NCI-H146 (cell line): ENCODE results near the gene PDZRN3.

Experiments
- DNase-seq: peaks from one replicate; lab custom pipeline; 2025; lab: John Stamatoyannopoulos, UW

PDZRN3 gene

DNA sequence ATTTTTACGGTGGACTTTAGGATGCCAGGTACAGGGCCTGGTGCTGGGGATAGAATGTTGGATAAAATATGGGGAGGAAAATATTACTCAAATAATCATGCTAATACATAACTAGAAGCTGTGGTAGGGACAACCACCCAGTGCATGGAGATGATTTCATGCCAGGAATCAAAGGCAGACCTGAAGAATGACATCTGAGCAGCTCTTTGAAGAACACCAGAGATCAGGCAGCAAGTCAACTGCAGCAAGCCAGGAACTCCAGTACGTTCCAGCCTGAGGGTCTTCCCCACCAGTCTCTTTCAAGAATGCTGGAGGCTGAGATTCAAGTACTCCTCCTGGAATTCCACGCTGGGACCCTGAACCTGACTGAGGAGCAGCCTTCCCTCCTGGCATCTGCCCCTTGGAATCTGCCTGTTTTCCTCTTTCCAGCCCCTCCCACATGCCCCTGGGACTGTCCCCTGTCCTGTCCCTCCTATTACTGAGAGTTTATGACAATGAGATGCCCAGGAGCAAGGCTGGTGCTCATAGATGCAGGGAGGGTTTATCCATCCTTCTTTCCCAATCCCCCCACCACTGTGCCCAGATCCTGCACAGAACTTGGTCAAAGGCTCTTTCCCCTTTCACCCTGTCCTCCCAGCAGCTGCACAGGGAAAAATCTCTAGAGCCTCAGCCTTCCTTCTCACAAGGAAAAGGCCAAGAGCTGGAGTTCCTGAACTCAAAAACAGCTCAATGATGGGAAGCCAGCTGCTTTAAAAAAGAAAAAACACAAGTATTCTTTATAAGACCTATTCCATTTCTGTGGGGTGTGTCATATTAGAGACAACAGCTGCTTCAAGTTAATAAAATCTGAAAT is 68.0 kb downstream of the PDZRN3 start:
- DNase-seq = no peak

- DNase-seq = no peak
Measured at GRCh38 chr3:73555076-73555475, 69.7 kb downstream of the PDZRN3 start.

DNA sequence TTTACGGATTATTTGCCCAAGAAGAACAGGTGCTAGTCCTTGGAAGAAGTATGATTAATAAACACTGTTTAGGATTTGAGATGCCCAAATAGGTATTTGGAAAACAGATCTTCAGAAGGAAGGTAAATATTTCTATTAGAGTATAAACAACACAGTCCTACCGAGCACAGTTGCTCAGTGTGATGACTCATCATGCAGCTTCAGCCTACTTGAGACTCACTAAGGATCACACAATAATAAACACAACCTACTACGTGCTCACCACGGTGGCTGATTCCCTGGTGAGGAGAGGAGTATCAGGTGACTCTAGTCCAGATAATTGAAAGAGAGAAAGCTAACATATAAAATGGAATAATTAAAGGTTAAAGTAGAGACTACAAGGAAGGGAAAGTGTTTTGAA is 72.0 kb downstream of the PDZRN3 start:
- peak; percentile 4 for DNase-seq

DNA sequence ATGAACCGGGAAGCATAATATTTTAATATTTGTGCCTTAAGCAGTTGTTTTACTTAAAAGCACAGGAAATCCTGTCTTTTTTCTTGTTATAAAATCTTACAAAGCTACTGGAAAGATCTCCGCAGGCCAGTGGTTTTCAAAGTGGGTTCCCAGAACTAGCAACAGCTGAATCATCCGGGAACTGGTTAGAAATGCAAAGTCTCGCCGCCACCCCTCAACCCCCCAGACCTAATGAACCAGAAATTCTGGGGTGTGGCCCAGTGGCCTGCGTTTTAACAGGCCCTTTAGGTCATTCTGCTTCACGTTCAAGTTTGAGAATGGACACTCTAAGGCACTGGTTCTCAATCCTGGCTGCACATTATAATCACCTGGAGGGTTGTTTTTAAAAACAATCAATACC is 74.7 kb downstream of the PDZRN3 start:
- DNase-seq = no peak

DNA sequence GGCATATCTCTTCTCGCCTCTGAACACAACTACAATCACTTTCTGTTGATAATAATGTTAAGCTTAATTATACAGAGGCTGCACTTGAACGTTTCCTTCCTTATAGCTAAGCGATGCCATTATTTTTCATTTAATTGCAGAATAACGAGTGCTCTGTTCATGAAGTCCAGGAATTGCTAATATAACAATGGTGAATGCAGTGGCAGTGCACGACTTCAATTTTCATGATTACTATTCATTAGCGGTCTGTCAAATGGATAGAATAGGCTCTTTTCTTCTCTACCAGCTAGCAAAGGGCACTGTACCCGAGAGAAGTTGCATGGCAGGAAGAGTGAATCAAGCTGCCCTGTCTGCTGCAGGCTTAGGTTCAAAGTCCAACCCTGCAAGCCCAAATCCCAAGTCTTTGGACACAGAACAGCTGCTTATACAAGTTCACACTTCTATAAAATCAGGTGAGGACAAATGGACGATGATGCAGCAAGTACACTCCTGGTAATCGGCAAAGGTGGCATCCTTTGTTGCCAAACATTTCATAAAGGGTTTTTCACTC is 75.6 kb downstream of the PDZRN3 start:
- DNase-seq = peak; percentile 29

- DNase-seq = no peak
Measured at GRCh38 chr3:73548436-73548835, 76.3 kb downstream of the PDZRN3 start.

DNA sequence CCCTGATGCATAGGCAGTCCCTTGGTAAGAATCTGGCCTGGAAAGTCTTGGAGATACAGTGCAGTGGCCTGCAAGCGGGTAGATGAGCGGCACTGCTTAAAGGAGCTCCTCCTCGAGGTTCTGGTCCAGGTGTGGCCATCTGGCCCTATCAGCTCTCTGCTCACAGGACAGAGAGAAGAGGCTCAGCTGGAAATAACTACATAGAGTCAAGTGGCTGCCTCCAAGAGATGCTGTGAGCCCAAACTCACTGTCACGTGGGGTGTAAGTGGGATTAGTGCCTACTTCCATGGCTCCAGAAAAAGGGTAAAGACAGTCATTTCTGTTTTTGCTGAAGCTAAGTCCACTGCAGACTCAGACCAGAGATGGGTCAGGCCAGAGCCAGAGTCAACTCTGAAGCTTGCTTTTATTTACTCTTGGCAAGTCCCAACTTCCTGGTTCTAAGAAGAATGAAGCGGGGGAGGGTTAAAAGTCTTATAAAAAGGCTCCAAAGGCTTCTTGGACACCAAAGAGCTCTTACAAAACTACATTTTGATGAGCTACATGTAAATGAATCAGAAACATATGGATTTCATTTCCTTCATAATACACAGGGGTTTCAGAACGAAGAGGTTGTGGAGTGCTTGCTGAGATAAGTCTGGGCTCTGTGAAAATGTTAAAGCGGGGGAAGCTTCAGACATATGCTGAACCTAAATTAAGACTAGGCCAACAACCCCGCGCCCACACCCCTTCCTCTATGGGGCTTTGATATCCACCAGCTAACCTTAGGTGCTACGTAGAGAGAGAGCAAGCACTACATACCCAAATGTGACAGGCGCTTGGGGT is 77.1 kb downstream of the PDZRN3 start:
- DNase-seq = no peak

DNA sequence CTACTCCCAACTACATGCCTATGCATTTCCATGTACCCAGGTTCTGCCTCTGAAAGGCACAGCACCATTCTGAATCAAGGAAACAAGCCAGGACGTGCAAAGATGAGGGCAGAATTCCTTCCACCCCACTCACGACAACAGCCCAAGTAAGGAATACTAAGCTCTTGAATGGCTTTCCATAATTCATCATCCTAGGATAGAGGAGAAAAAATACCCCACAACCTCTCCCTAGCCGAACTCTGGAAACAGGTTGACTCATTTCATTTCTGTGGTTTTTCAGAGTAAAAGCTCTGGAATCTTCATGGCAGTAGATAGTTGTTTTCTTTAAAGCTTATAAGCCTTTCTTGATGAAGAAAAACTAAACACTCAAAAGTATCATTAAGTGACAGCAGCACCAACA is 77.8 kb downstream of the PDZRN3 start:
- no peak for DNase-seq

- DNase-seq = no peak
Measured at GRCh38 chr3:73543412-73543811, 81.3 kb downstream of the PDZRN3 start.

DNA sequence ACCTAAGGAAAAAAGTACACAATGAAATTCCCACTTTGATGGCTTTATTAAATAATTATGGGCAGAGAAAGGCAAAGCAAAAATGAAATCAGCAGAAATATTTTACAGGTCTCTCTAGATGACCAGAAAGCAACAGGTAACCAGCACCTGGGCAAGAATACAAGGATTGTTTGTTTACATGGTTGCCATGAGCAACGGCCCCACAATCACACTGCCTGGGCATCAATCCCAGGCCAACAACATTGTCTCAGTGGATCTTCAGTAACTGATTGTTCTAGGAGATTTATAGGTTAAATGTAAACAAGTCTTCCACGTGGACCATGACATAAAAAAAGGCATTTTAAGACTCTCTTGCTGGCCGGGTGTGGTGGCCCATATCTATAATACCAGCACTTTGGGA is 82.6 kb downstream of the PDZRN3 start:
- DNase-seq = peak; percentile 70

GRCh38 chr3:73540969-73541740 is 83.6 kb downstream of the PDZRN3 start:
- no peak for DNase-seq

DNA sequence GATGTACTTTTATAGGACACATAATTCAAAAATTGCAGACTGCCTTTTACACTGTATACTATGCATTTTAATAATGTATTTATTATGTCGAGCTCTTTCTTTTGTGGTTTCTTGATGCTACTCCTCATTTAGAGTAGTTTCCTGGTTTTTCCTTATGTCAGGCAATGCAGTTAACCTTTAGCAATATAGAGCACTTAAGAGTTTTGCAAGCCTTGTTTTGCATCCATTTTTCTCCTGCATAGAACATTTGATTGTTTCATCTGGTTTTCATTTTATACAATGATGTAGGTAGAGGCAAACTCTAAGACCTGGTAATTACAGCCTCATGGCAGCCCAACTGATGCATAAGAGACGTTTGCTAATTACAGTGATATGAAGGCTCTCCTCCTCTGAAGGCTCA is 86.3 kb downstream of the PDZRN3 start:
- no peak for DNase-seq

DNA sequence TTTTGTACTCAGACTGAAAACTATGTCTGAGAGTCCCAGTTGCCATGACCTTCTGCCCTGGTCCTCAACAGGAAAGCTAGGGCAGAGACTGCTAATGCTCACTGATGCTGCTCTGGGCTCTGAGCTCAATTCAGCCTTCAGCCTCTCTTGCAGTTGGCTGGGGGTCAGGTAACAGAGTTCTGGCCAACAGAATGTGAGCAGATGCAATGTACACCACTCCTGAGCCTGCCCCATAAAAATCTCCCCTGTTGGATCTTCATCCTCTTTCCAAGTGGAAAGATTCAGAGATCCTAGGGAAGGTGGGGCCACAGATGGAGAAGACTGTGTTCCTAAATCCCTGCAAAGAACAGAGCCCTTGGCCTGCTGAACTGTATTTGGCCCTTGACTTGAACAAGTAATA is 87.8 kb downstream of the PDZRN3 start:
- DNase-seq = no peak

GRCh38 chr3:73536336-73536895 is 88.3 kb downstream of the PDZRN3 start:
- no peak for DNase-seq

DNA sequence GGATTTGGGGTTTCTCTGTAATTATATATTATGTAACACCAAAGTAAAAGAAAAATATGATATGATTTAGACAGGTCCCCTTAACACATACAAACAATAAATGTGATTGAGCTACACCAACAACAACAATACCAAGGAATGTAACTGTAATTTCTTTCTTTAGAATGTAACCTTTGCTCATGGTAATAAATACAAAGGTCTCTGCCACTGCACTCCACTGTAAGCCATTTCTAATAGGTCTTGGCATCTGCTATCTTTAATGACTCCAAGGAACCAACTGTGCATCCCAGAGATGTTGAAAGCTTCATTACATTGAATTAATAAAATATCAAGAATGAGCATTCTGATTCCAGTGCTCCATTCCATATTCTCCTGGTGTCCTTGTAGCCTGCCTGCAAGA is 88.8 kb downstream of the PDZRN3 start:
- DNase-seq = no peak

GRCh38 chr3:73535137-73535536 is 89.6 kb downstream of the PDZRN3 start:
- DNase-seq = no peak

- no peak for DNase-seq
Measured at GRCh38 chr3:73530022-73530396, 94.7 kb downstream of the PDZRN3 start.

GRCh38 chr3:73529308-73530021 is 95.3 kb downstream of the PDZRN3 start:
- DNase-seq = no peak

- DNase-seq = no peak
Measured at GRCh38 chr3:73525591-73525990, 99.2 kb downstream of the PDZRN3 start.

DNA sequence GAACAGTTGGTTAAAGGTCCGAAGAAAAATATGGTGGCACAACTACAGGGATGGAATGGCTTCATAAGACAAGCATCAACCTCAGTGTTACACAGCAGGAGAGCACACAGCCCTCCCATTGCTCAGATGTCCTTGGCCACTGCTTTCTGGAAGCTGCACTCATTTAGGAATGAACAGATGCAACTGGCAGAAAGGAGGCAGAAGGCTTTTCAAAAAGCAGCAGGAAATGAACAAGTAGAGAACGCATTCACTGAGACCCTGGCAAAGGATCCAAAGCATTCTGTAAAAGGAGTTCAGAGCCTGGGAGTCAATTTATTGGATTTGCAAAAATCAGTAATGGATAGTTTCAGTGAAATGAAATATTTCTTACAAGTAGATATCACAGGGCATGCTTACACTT is 101.1 kb downstream of the PDZRN3 start:
- DNase-seq = no peak

DNA sequence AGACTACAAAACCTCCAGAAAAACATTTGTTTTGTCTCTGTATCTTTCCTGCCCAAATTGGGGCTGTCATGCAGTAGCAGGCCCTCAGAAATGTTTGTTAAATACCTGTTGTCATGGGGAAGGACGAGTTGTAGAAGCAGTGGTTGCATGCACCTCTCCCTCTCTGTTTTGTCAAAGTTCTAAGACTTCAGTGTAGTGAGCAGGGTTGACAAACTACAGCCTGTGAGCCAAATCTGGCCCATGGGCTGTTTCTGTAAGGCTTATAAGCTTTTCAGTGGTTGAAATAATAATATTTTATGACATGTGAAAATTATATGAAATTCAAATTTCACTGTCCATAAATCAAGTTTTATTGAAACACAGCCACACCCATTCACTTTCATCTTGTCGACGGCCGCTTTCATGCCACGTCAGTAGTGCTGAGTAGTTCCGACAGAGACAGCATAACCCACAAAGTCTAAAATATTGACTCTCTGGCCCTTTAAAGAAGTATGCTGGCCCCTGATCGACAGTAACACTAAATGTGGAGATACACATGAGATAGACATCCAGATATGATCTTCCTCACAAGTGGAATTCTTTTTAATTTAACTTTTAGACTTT is 102.9 kb downstream of the PDZRN3 start:
- no peak for DNase-seq
